H1 (cell line): ENCODE measurements around the gene NMD3. TPM values are rescaled to one million over a fixed set of nuclear protein-coding genes. Genes with fewer than 3 reads are reported as not detected.

ENCODE experiments used
- CTCF ChIA-PET: fragments of 300-600 bp; sonication (Branson Sonifier 250); formaldehyde crosslinking; loops from one replicate; lab custom pipeline; 2021; ENCODE audit not compliant: partially characterized antibody; lab: Charles Lee
- POLR2A ChIA-PET: fragments of 300-600 bp; sonication (Branson Sonifier 250); formaldehyde crosslinking; loops from one replicate; lab custom pipeline; 2021; ENCODE audit warnings: inconsistent platforms; ENCODE audit not compliant: partially characterized antibody; lab: Charles Lee
- DNase-seq, 2 experiments: peaks; one replicate each; pipeline versions ENCODE4 v3.0.0 to v3.0.0-alpha.2; 2010 to 2022; ENCODE audit warnings: low spot score in 2 of 2, low read depth in 1 of 2, mixed read lengths in 1 of 2
- FAIRE-seq: peaks from 2 replicates; lab custom pipeline; 2011; peaks lifted over from hg19 to GRCh38; lab: Jason Lieb, UNC
- H2AFZ ChIP-seq: 2 replicates; pipeline ENCODE4 v1.8.1; 2012; ENCODE audit warnings: low read length, inconsistent platforms
- H2AK5ac ChIP-seq: 2 replicates; pipeline ENCODE4 v1.6.1; 2013; ENCODE audit warnings: low read depth, low read length
- H2BK120ac ChIP-seq: replicated peaks from 2 replicates; pipeline ENCODE3; 2013; ENCODE audit warnings: low read depth, low read length, inconsistent platforms
- H2BK12ac ChIP-seq: 2 replicates; pipeline ENCODE4 v1.6.1; 2013; ENCODE audit warnings: low read depth, low read length
- H2BK15ac ChIP-seq: 2 replicates; pipeline ENCODE4 v1.6.1; 2013; ENCODE audit warnings: low read length
- H2BK20ac ChIP-seq: 2 replicates; pipeline ENCODE4 v1.6.1; 2013; ENCODE audit warnings: low read length
- H2BK5ac ChIP-seq: 2 replicates; pipeline ENCODE4 v1.6.1; 2013; ENCODE audit warnings: low read depth, low read length
- H3K14ac ChIP-seq: 2 replicates; pipeline ENCODE4 v1.6.1; 2013; ENCODE audit warnings: inconsistent platforms; ENCODE audit not compliant: insufficient read length
- H3K18ac ChIP-seq: 2 replicates; pipeline ENCODE4 v1.6.1; 2013; ENCODE audit warnings: low read length; ENCODE audit errors: extremely low read depth
- H3K23ac ChIP-seq: 2 replicates; pipeline ENCODE4 v1.6.1; 2013; ENCODE audit warnings: inconsistent platforms; ENCODE audit not compliant: insufficient read length
- H3K23me2 ChIP-seq: 2 replicates; pipeline ENCODE4 v1.6.1; 2013; ENCODE audit warnings: low read depth, low read length
- H3K27ac ChIP-seq: 2 replicates; pipeline ENCODE4 v1.6.1; 2011; ENCODE audit warnings: low read depth, low read length, inconsistent platforms
- H3K27me3 ChIP-seq, 4 experiments: replicated peaks in 1 of 4; 1 replicate in 1 of 4; 2 replicates in 3 of 4; pipeline versions ENCODE4 v1.6.1 to v1.8.1; 2011 to 2013; ENCODE audit warnings: low read length in 3 of 4, mild to moderate bottlenecking in 3 of 4, inconsistent platforms in 2 of 4, mixed read lengths in 2 of 4, moderate library complexity in 1 of 4; ENCODE audit not compliant: control insufficient read depth in 3 of 4, insufficient read depth in 3 of 4; ENCODE audit errors: extremely low read depth in 1 of 4
- H3K36me3 ChIP-seq, 4 experiments: 2 replicates each; pipeline versions ENCODE4 v1.6.1 to v1.8.1; 2011 to 2013; ENCODE audit warnings: mild to moderate bottlenecking in 4 of 4, low read length in 3 of 4, moderate library complexity in 2 of 4, control low read depth in 1 of 4, inconsistent platforms in 1 of 4; ENCODE audit not compliant: insufficient read depth in 4 of 4, control insufficient read depth in 2 of 4
- H3K4ac ChIP-seq: replicated peaks from 2 replicates; pipeline ENCODE3; 2013; ENCODE audit warnings: low read length, low read depth, mixed read lengths, inconsistent platforms; ENCODE audit not compliant: insufficient read length
- H3K4me1 ChIP-seq, 4 experiments: replicated peaks in 1 of 4; 1 replicate in 1 of 4; 2 replicates in 3 of 4; pipeline versions ENCODE4 v1.6.1 to v1.8.1; 2011 to 2013; ENCODE audit warnings: low read length in 3 of 4, inconsistent platforms in 2 of 4, mixed read lengths in 1 of 4; ENCODE audit not compliant: insufficient read depth in 4 of 4, control insufficient read depth in 3 of 4
- H3K4me2 ChIP-seq, 2 experiments: 2 replicates each; pipeline versions ENCODE4 v1.6.1 to v1.8.1; 2011 to 2013; ENCODE audit warnings: low read depth in 2 of 2, low read length in 2 of 2, control low read depth in 1 of 2, inconsistent platforms in 1 of 2, mild to moderate bottlenecking in 1 of 2; ENCODE audit not compliant: insufficient read depth in 1 of 2
- H3K4me3 ChIP-seq, 4 experiments: fragments of 200-600, 300-600 bp in 1 of 4; sonication (generic), shearing (Covaris generic), sonication (Bioruptor Twin) in 1 of 4; 2 replicates each; pipeline versions ENCODE4 v1.5.1 to v1.8.1; 2011 to 2016; ENCODE audit warnings: low read length in 4 of 4, low read depth in 3 of 4, control low read depth in 2 of 4, inconsistent platforms in 2 of 4, mild to moderate bottlenecking in 2 of 4, mixed read lengths in 1 of 4, moderate library complexity in 1 of 4; ENCODE audit not compliant: insufficient read depth in 2 of 4; ENCODE audit errors: extremely low read depth in 1 of 4
- H3K56ac ChIP-seq: replicated peaks from 2 replicates; pipeline ENCODE3; 2013; ENCODE audit warnings: low read depth, mild to moderate bottlenecking, mixed read lengths, low read length, inconsistent platforms; ENCODE audit not compliant: insufficient read length
- H3K79me1 ChIP-seq: 2 replicates; pipeline ENCODE4 v1.6.1; 2013; ENCODE audit warnings: low read depth, low read length, control low read depth
- H3K79me2 ChIP-seq, 2 experiments: 2 replicates each; pipeline versions ENCODE4 v1.6.1 to v1.8.1; 2012 to 2013; ENCODE audit warnings: low read length in 2 of 2, mild to moderate bottlenecking in 2 of 2, inconsistent platforms in 1 of 2; ENCODE audit not compliant: insufficient read depth in 2 of 2, control insufficient read depth in 1 of 2
- H3K9ac ChIP-seq, 4 experiments: replicated peaks in 1 of 4; 1 replicate in 1 of 4; 2 replicates in 3 of 4; pipeline versions ENCODE4 v1.6.1 to v1.8.1; 2011 to 2013; ENCODE audit warnings: low read depth in 3 of 4, low read length in 3 of 4, control low read depth in 2 of 4, mild to moderate bottlenecking in 2 of 4, moderate library complexity in 2 of 4, inconsistent platforms in 1 of 4; ENCODE audit errors: extremely low read depth in 1 of 4
- H3K9me3 ChIP-seq, 2 experiments: 2 replicates each; pipeline versions ENCODE4 v1.6.1 to v1.8.1; 2012 to 2013; ENCODE audit warnings: mild to moderate bottlenecking in 2 of 2, moderate library complexity in 2 of 2, control low read depth in 1 of 2, inconsistent platforms in 1 of 2, low read depth in 1 of 2, low read length in 1 of 2, mixed read lengths in 1 of 2; ENCODE audit not compliant: insufficient read depth in 2 of 2
- H4K20me1 ChIP-seq, 2 experiments: replicated peaks in 1 of 2; 2 replicates each; pipeline versions ENCODE3 to v1.8.1; 2011 to 2013; ENCODE audit warnings: inconsistent platforms in 2 of 2, low read length in 2 of 2, mild to moderate bottlenecking in 1 of 2; ENCODE audit not compliant: insufficient read depth in 2 of 2, control insufficient read depth in 1 of 2
- H4K5ac ChIP-seq: 2 replicates; pipeline ENCODE4 v1.6.1; 2013; ENCODE audit warnings: low read length, low read depth, mixed read lengths, inconsistent platforms; ENCODE audit not compliant: insufficient read length
- H4K8ac ChIP-seq: 2 replicates; pipeline ENCODE4 v1.8.0; 2013; ENCODE audit warnings: mild to moderate bottlenecking, moderate library complexity, low read length, inconsistent platforms; ENCODE audit not compliant: insufficient read depth; ENCODE audit errors: extremely low read depth
- H4K91ac ChIP-seq: replicated peaks from 2 replicates; pipeline ENCODE3; 2013; ENCODE audit warnings: low read length, mixed read lengths, inconsistent platforms; ENCODE audit not compliant: insufficient read length
- BCL11A ChIP-seq, 2 experiments: IDR thresholded peaks; one replicate each; pipeline ENCODE4 v1.6.1; 2011; ENCODE audit warnings: low read depth in 2 of 2, low read length in 2 of 2, mild to moderate bottlenecking in 2 of 2
- FOSL1 ChIP-seq: IDR thresholded peaks from 2 replicates; pipeline ENCODE4 v1.6.1; 2011; ENCODE audit warnings: mild to moderate bottlenecking, low read depth, low read length, moderate library complexity; ENCODE audit not compliant: insufficient read depth
- HDAC6 ChIP-seq: IDR thresholded peaks from one replicate; pipeline ENCODE4 v1.7.1; 2012; ENCODE audit warnings: low read depth, mild to moderate bottlenecking, inconsistent platforms, low read length, moderate library complexity
- JUND ChIP-seq: IDR thresholded peaks from 2 replicates; pipeline ENCODE4 v1.6.1; 2011; ENCODE audit warnings: mild to moderate bottlenecking, improper control_type of control experiment, low read length
- NRF1 ChIP-seq: IDR thresholded peaks from 2 replicates; pipeline ENCODE4 v1.6.1; 2011; ENCODE audit warnings: mild to moderate bottlenecking, low read depth, low read length, improper control_type of control experiment
- POLR2AphosphoS5 ChIP-seq: IDR thresholded peaks from 2 replicates; pipeline ENCODE4 v1.6.1; 2011; ENCODE audit warnings: low read depth, low read length
- RBBP5 ChIP-seq: IDR thresholded peaks from 2 replicates; pipeline ENCODE4 v1.7.1; 2012; ENCODE audit warnings: low read depth, mild to moderate bottlenecking, inconsistent platforms, low read length, moderate library complexity, borderline replicate concordance
- TBP ChIP-seq: IDR thresholded peaks from 2 replicates; pipeline ENCODE4 v1.6.1; 2011; ENCODE audit warnings: low read depth, low read length, improper control_type of control experiment
- USF2 ChIP-seq: IDR thresholded peaks from 2 replicates; pipeline ENCODE4 v1.6.1; 2011; ENCODE audit warnings: low read length, improper control_type of control experiment
- WGBS, 2 experiments: shearing (Covaris generic) in 1 of 2; methylation state at CpG; one replicate each; pipeline versions ENCODE4 v1.1.6 to v1.1.7; 2013 to 2015; ENCODE audit warnings: low lambda C conversion rate in 2 of 2, mixed read lengths in 2 of 2, inconsistent platforms in 1 of 2, low coverage in 1 of 2, missing lambda C conversion rate in 1 of 2; ENCODE audit not compliant: insufficient replicate concordance in 2 of 2, insufficient coverage in 1 of 2, insufficient read length in 1 of 2; ENCODE audit errors: extremely low coverage in 1 of 2, missing lambda C conversion rate in 1 of 2; 5-methylcytosine and 5-hydroxymethylcytosine counted together
- polyA plus RNA-seq, 7 experiments: library from polyadenylated mRNA; depleted of rRNA in 3 of 7; stranded (reverse) in 5 of 7; unstranded in 2 of 7; fragments of >200 nt in 5 of 7; fragments of 200-250 nt in 2 of 7; gene quantifications; 1 replicate in 5 of 7; 2 replicates in 1 of 7; 4 replicates in 1 of 7; pipeline versions ENCODE4 v1.2.1 to v1.2.3, GENCODE V29; 2011 to 2013; ENCODE audit warnings: missing spikeins in 2 of 7, mixed read lengths in 2 of 7
- total RNA-seq: library from RNA; stranded (reverse); fragmentation: NEBNext Ultra II Directional; extraction: Animal tissue kit (Norgen Biotek cat#: 25700); gene quantifications from 2 replicates; pipeline ENCODE4 v1.2.1, GENCODE V29; 2021

Gene NMD3
- total and polyA plus RNA-seq, 2 of the 8 experiments (the other 6 are each of a cell fraction or from before 2014, with no cell fraction given), result 12.1 to 64.2 TPM

GRCh38 chr3:161267646-161268045, 46.5 kb downstream of the NMD3 start:
- H3K27ac ChIP-seq, result no peak overlapping the region

More at GRCh38 chr3:161267646-161268045, 46.5 kb downstream of the NMD3 start:
- H3K79me1 ChIP-seq, result no peaks in the 10 kb centered on the region
- no peak overlapping the region for H2BK5ac ChIP-seq
- no peak overlapping the region for H2BK120ac ChIP-seq
- H4K8ac ChIP-seq, result no peak overlapping the region
- H3K18ac ChIP-seq, result no peak overlapping the region
- no peak overlapping the region for H4K5ac ChIP-seq
- H2BK12ac ChIP-seq, result no peak overlapping the region
- POLR2A ChIA-PET, result no interaction called here
- no peak overlapping the region for H3K9ac ChIP-seq
- no peak overlapping the region for H3K14ac ChIP-seq
- H3K79me2 ChIP-seq, result no peaks in the 10 kb centered on the region
- no peak overlapping the region for H3K4me3 ChIP-seq
- peaks cover 0 to 10% (median 1%) of the 10 kb centered on the region in 4 experiments; a peak in 3 of 8 replicates for H3K36me3 ChIP-seq
- no peak overlapping the region for H2AFZ ChIP-seq
- no peaks in the 10 kb centered on the region for H3K4me1 ChIP-seq
- H4K91ac ChIP-seq, result no peak overlapping the region
- H3K4me2 ChIP-seq, result no peak overlapping the region
- H2BK15ac ChIP-seq, result no peak overlapping the region
- H2AK5ac ChIP-seq, result no peak overlapping the region
- no peak overlapping the region for H3K4ac ChIP-seq
- H3K56ac ChIP-seq, result no peak overlapping the region
- no peak for DNase-seq
- no peak overlapping the region for H2BK20ac ChIP-seq
- H3K23me2 ChIP-seq, result no peaks in the 10 kb centered on the region
- no peak for FAIRE-seq
- TF ChIP-seq POLR2AphosphoS5, result no peak
- TF ChIP-seq RBBP5, result no peak
- no peak for TF ChIP-seq BCL11A (IDR thresholded peaks at IDR 0.05; ENCODE audit: low read depth in 2 of 2, low read length in 2 of 2)
- no peak for TF ChIP-seq NRF1
- TF ChIP-seq USF2, result no peak
- no peak for TF ChIP-seq TBP
- TF ChIP-seq FOSL1, result no peak
- TF ChIP-seq HDAC6, result no peak
- no peak for TF ChIP-seq JUND
- H3K27me3 ChIP-seq, result no peaks in the 10 kb centered on the region
- no peak overlapping the region for H3K23ac ChIP-seq
- H4K20me1 ChIP-seq, result no peaks in the 10 kb centered on the region
- H3K9me3 ChIP-seq, result no peaks in the 10 kb centered on the region
- 91 to 100% methylated on average over 1 to 3 of the region's 3 CpGs for WGBS, 2 experiments
- CTCF ChIA-PET, result interaction anchor here (0.6 to 1.4 kb wide), 4 partner anchors 8 to 164 kb away, joined by 3 to 7 read pairs (median 4); no protein-coding TSS in a partner anchor
